DMS153 treated with DMSO at 0.1 percent for 48 hours (cell line): ENCODE measurements around the gene TFEB.

Experiments
- DNase-seq: peaks from one replicate; lab custom pipeline; 2025; ENCODE audit not compliant: unreplicated experiment; lab: John Stamatoyannopoulos, UW

Gene TFEB

DNA sequence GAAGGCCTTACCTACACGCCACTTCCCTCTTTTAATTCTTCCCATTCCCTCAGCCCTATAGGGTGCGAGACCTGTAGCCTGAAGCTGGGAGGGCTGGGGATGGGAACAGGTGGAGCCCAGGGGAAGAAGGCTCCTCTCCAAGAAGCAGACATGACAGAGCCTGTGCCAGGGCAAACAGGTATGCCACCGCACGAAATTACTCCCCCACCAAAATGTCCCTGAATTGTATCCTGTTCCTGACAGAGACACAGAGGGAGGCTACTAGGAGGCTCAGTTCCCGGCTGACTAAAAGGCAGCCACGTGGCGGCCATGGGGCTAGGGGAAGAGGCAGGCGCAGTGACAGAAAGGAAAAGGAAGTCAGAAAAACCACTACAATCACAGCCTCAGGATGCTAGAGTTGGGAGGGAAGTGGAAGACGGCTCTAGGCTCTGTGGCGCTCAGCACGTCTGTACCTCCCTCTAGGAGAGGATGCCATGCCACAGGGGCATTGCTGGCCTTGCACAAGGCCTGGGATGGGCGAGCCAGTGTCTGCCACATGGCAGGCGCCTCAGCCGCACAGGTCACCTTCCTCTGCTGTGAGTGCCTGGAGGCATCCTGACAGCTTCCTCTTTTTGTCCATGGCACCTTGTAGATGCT, 27.7 kb downstream of the TFEB start:
- DNase-seq, result no peak

DNA sequence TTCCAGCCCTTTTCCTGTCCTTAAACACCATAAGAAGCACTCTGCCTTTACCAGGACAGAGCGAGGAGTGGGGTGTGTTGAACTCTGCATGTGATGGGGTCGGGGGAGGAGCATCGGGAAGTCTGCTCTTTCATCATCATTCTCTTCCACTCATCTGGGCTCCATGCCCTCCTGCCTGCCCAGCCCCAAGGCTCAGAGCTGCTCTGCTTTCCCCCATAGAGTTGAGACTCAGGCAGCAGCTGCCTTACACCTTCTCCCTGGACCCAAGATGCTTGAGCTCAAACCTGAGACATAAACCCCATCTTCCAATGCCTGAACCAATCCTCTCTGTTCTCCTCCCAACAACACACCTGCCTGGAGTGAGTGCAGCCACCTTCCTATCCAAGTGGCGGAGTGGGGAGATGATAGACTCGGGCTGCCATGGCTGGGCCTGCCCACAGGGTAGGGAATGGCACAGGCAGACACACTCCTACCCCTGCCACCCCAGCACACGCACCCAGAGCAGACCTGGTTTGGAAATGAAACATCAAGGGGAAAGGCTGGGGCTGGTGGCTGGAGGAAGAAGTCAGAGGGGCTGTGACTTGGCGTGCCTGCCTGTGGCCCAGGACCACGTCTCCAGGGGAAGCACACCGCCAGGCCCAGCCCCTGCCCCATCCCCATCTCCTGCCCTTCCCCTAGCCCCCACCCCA, 28.4 kb downstream of the TFEB start:
- DNase-seq, result no peak

GRCh38 chr6:41705996-41706835, 29.2 kb downstream of the TFEB start:
- no peak for DNase-seq

GRCh38 chr6:41705311-41705995, 30.0 kb downstream of the TFEB start:
- DNase-seq, result no peak

DNA sequence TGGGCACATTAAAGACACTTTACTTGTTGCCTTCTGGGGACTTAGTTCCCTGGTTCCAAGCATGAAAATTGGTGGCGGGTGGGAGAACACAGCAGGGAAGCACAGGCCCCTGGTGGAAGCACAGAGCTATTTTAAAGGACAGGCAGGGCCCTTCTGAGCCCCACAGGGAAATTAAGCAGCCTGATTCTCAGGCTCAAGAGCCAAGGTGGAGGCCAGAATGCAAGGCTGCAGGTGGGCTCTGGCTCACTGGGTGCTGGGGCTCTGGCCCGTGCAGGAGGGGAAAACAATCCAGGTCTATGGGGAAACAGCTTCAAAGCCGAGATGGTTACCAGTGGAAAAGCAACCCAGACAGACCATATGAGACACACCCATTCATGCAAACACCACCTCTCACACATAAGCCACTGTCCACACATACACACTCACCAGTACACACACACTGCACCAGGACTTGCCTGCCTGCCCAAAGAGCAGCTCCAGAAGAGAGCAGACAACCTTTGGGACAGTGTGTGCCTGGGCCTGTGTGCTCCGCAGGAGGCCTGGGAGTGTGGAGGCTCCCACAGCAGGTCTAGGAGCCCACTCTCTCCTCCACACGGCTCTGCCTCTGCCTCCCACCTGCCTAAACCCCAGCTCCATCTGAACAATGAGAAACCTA, 30.6 kb downstream of the TFEB start:
- no peak for DNase-seq

- DNase-seq, result no peak
Measured at GRCh38 chr6:41704028-41704427, 31.4 kb downstream of the TFEB start.

DNA sequence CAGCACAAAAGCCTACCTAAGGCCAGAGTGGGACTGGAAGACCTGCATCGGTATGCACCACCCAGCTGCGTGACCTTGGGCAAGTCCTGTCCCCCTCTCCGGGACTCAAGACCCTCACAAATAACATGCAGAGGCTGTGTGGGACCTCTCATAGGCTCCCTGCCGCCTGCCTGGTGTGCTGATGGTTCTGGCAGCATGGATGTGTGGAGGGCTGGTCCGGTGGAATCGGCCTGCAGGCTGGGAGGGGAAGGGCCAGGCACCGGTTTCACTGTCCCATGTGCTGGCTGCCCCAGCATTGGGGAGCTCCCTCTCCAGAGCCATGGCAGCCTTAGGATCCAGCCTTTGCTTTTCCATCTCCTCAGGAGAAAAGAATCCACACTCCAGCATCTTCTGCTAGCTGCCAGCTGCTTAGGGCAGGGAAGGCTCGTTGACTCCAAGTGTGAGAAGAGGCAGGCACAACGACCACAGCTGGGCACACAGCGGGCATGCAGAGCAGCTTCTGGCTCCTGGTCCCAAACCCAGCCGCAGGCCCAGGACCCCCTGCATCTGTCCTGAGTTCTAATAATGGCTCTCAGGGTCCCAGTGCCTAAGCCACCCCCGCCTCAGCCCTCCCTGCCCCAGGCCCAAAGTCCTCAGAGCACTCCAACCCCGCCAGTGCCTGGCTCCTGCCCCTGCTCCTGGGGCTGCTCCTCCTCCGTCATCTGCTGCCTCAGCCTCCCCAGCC, 32.5 kb downstream of the TFEB start:
- no peak for DNase-seq

DNA sequence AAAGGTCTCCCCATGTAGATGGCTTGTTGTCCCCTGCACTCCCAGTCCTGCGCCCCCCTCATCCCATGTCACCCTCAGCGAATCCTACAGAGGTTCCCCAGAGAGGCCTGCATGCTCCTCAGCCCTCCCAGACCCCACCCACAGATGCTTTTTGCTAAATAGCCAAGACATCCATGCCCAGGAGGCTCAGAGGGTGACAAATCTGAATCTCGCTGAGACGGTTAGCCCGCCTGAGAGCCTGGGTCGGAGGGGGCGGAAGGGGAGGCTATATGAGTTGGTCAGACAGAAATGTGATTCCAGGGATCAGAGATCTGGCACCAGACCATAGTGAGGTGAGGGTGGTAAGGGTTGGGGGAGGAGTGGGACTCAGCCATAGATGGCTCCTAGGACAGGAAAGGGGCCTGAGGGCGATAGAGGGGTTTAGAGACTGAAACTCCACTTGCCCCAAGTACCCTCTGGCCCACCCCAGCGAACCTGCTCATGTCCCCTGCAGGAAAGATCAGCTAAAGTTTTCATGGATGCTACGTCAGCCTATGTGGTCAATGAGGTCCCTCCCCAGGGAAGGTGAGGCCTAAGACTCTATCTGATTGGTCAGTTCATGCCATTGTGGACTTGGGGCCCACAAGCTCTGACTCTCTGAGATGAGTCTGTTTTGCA, 33.2 kb downstream of the TFEB start:
- no peak for DNase-seq

- no peak for DNase-seq
Measured at GRCh38 chr6:41700463-41701347, 34.7 kb downstream of the TFEB start.

DNA sequence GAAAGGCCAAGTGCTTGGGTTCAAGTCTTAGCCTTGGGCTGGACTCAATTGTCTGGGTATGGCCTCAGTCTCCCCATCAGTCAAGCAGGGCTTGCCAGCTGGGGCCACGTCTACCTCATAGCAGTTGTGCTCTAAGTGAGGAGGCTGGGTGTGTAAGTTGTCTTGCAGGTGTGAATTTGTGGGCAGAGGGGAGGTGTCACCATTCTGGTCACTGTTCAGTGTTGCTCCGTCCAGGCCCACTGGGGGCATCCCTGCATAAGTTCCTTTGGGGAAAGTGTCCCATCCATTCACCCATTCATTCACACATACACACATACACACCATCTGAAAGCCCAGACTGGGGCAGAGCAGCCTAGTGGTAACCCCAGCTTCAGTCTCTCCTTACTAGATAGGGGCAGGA, 36.3 kb downstream of the TFEB start:
- no peak for DNase-seq

- no peak for DNase-seq
Measured at GRCh38 chr6:41697861-41698781, 37.3 kb downstream of the TFEB start.

- DNase-seq, result no peak
Measured at GRCh38 chr6:41696788-41697187, 38.6 kb downstream of the TFEB start.

DNA sequence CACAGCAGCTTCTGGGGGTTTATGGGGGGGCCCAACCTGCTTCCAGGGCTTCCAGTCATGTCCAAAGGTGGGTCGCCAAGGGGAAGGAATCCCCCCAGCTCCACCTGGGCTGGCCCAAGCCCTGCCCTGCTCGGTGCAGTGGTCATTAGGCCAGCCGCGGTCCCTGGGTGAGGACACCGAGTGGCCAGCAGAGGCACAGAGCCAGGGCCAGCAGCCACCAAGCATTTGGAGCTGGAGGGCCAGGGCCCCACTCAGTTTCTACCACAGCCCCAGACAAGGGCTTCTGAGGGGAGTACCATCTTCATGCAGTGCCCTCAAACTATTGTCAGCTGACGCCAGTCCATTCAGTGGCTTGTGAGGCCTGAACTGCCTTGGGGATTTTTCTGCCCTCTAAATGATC, 39.6 kb downstream of the TFEB start:
- DNase-seq, result no peak

- no peak for DNase-seq
Measured at GRCh38 chr6:41694815-41695526, 40.4 kb downstream of the TFEB start.

GRCh38 chr6:41693281-41694240, 41.8 kb downstream of the TFEB start:
- no peak for DNase-seq

GRCh38 chr6:41692730-41693129, 42.7 kb downstream of the TFEB start:
- DNase-seq, result no peak
